ENCODE results near the gene SLC15A4.

SLC15A4 gene

GRCh38 chr12:128743916-128744315 lies 79.8 kb downstream of the SLC15A4 start:
- peak; percentile 10 for DNase-seq
